Endothelial cell of umbilical vein (primary cell): Measurements from ENCODE around the gene PAK4. TPM values are rescaled to one million over a fixed set of nuclear protein-coding genes. Genes with fewer than 3 reads are reported as not detected.

ENCODE experiments used
- BruUV-seq: library from RNA; stranded (reverse); fragments of 400-500 nt; replicated peaks from 2 replicates; lab custom pipeline; 2021; lab: Mats Ljungman, UMichigan
- CTCF ChIA-PET: fragments of 300-600, 350-600 bp; sonication (Branson Sonifier 250); formaldehyde crosslinking; loops from one replicate; lab custom pipeline; 2021; ENCODE audit warnings: antibody characterized with exemption, inconsistent platforms; lab: Charles Lee
- POLR2A ChIA-PET: fragments of 300-600, 350-600 bp; sonication (Branson Sonifier 250); formaldehyde crosslinking; loops from one replicate; lab custom pipeline; 2021; ENCODE audit warnings: antibody characterized with exemption, inconsistent platforms; lab: Charles Lee
- DNase-seq: peaks from one replicate; pipeline ENCODE4 v3.0.0-alpha.2; 2011; ENCODE audit warnings: low read depth, low spot score
- FAIRE-seq: peaks from 2 replicates; lab custom pipeline; 2011; peaks lifted over from hg19 to GRCh38; lab: Jason Lieb, UNC
- H2AFZ ChIP-seq: 2 replicates; pipeline ENCODE4 v1.6.0; 2012; ENCODE audit warnings: low read depth, low read length, control low read depth, inconsistent platforms
- H3K27ac ChIP-seq: 2 replicates; pipeline ENCODE4 v1.5.1; 2011; ENCODE audit warnings: low read depth, mild to moderate bottlenecking, control low read depth, low read length, moderate library complexity; ENCODE audit not compliant: insufficient read depth
- H3K27me3 ChIP-seq, 2 experiments: 2 replicates each; pipeline versions ENCODE4 v1.6.0 to v1.6.1; 2011; ENCODE audit warnings: low read length in 2 of 2, mixed read lengths in 1 of 2; ENCODE audit not compliant: control insufficient read depth in 2 of 2, insufficient read depth in 2 of 2
- H3K36me3 ChIP-seq, 2 experiments: 2 replicates in 1 of 2; 3 replicates in 1 of 2; pipeline ENCODE4 v1.5.1; 2011; ENCODE audit warnings: low read length in 2 of 2, mild to moderate bottlenecking in 1 of 2, moderate library complexity in 1 of 2; ENCODE audit not compliant: control insufficient read depth in 2 of 2, insufficient read depth in 2 of 2; ENCODE audit errors: extremely low read depth in 1 of 2
- H3K4me1 ChIP-seq: 3 replicates; pipeline ENCODE4 v1.5.1; 2011; ENCODE audit warnings: mild to moderate bottlenecking, low read length; ENCODE audit not compliant: control insufficient read depth, insufficient read depth; ENCODE audit errors: extremely low read depth
- H3K4me2 ChIP-seq: 2 replicates; pipeline ENCODE4 v1.6.1; 2011; ENCODE audit warnings: low read length, control low read depth, mixed read lengths; ENCODE audit not compliant: insufficient read depth
- H3K4me3 ChIP-seq, 3 experiments: fragments of 200-600 bp in 1 of 3; sonication (generic), shearing (Covaris generic) in 1 of 3; replicated peaks in 1 of 3; 2 replicates each; pipeline ENCODE4 v1.5.1; 2011 to 2016; ENCODE audit warnings: control low read depth in 3 of 3, low read length in 3 of 3, mild to moderate bottlenecking in 2 of 3, inconsistent platforms in 1 of 3, low read depth in 1 of 3, moderate library complexity in 1 of 3; ENCODE audit not compliant: insufficient read depth in 1 of 3
- H3K79me2 ChIP-seq: 2 replicates; pipeline ENCODE4 v1.6.0; 2012; ENCODE audit warnings: low read length, inconsistent platforms; ENCODE audit not compliant: control insufficient read depth, insufficient read depth
- H3K9ac ChIP-seq: replicated peaks from 2 replicates; pipeline ENCODE3; 2011; ENCODE audit warnings: low read length, control low read depth; ENCODE audit not compliant: insufficient read depth; ENCODE audit errors: extremely low read depth
- H3K9me1 ChIP-seq: replicated peaks from 3 replicates; pipeline ENCODE4 v1.6.0; 2011; ENCODE audit warnings: mild to moderate bottlenecking, low read length; ENCODE audit not compliant: control insufficient read depth, insufficient read depth; ENCODE audit errors: extremely low read depth
- H3K9me3 ChIP-seq: replicated peaks from 2 replicates; pipeline ENCODE4 v1.5.1; 2012; ENCODE audit warnings: low read length, inconsistent platforms; ENCODE audit not compliant: control insufficient read depth, insufficient read depth
- H4K20me1 ChIP-seq: replicated peaks from 2 replicates; pipeline ENCODE3; 2011; ENCODE audit warnings: mild to moderate bottlenecking, low read length; ENCODE audit not compliant: control insufficient read depth, insufficient read depth; ENCODE audit errors: extremely low read depth
- EZH2 ChIP-seq: IDR thresholded peaks from 2 replicates; pipeline ENCODE4 v1.6.1; 2012; ENCODE audit warnings: borderline replicate concordance, low read depth, mild to moderate bottlenecking, moderate library complexity, low read length, inconsistent platforms; ENCODE audit not compliant: severe bottlenecking
- GATA2 ChIP-seq: IDR thresholded peaks from 2 replicates; pipeline ENCODE4 v1.7.0; 2011; ENCODE audit warnings: low read depth, mild to moderate bottlenecking, moderate library complexity, mixed read lengths, low read length; ENCODE audit not compliant: insufficient read length, insufficient read depth
- MAX ChIP-seq: IDR thresholded peaks from 2 replicates; pipeline ENCODE4 v1.6.1; 2011; ENCODE audit not compliant: insufficient read depth, insufficient read length
- MYC ChIP-seq: IDR thresholded peaks from one replicate; pipeline ENCODE4 v1.6.1; 2011; ENCODE audit warnings: mild to moderate bottlenecking, low read depth, low read length
- dilution Hi-C: fragments of 300-500 bp; cut with MboI; formaldehyde crosslinking; loops from one replicate; pipeline ENCODE4 v1.15.0; 2019; ENCODE audit warnings: low sequenced_read_pairs; ENCODE audit not compliant: extremely low pct_ligation_motif_present
- intact Hi-C: fragments of 100-400 bp; cut with micrococcal nuclease; formaldehyde crosslinking; loops from one replicate; pipeline ENCODE4 v1.10.0; 2022
- polyA plus RNA-seq, 4 experiments: library from polyadenylated mRNA; depleted of rRNA in 3 of 4; stranded (reverse) in 3 of 4; unstranded in 1 of 4; fragments of >200 nt; gene quantifications; 2 replicates each; pipeline versions ENCODE4 v1.2.1 to v1.2.3, GENCODE V29; 2011 to 2012; ENCODE audit warnings: missing spikeins in 1 of 4
- total RNA-seq: library from RNA; stranded (reverse); gene quantifications from 2 replicates; pipeline ENCODE4 v1.2.3, GENCODE V29; 2021
- TF ChIP-seq, protein P1 (sequence below), 2 donors: IDR thresholded peaks; 1 replicate in 1 of 2; 2 replicates in 1 of 2; pipeline ENCODE4 v1.5.1; 2011; ENCODE audit warnings: low read length in 2 of 2, mild to moderate bottlenecking in 2 of 2, moderate library complexity in 2 of 2, control low read depth in 1 of 2, inconsistent platforms in 1 of 2, low read depth in 1 of 2; ENCODE audit not compliant: insufficient read depth in 1 of 2; ENCODE audit errors: extremely low read depth in 1 of 2

PAK4 gene
- total and polyA plus RNA-seq, 2 donors (not counting 3 experiments of a cell fraction or from before 2014, with no cell fraction given) = 39.8 to 55.4 TPM

DNA sequence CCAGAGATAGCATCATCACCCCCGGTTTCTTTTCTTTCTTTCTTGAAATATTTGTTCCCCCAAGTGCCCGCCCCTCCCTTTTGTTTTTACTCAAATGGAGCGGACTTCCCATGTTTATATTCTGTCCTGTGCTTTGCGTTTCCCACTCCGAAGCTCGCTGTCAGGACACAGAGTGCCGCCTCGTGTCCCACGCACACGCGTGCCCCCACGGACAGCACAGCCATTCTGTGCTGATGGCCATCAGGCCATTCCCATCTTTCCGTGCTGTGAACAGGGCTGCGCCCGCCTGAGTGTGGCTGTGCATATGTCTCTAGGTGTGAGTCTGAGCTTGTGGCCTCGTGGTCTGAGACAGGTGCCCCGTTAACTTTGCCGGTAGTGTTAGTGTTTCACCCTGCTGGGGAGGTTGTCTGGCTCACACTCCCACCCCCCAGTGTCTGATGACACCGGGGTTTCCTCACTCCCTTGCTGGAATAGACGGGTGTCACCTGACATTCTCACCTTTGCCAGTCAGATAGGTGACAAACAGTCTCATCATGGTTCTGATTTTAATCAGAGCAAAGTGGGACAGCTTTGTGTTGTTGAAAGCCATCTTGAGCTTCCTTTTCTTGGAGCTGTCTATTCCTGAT is 6.9 kb downstream of the PAK4 start:
- BruUV-seq = no TSS peak
- Histone ChIP-seq H3K36me3 (no peaks in the 10 kb centered on the region), H3K79me2 (peaks cover 90% of the 10 kb centered on the region), H3K9ac (no peak overlapping the region), H3K27me3 (no peaks in the 10 kb centered on the region), H4K20me1 (no peaks in the 10 kb centered on the region), H3K4me3 (no peak overlapping the region), H2AFZ (no peak overlapping the region), H3K9me3 (no peaks in the 10 kb centered on the region), H3K4me1 (peaks cover 30% of the 10 kb centered on the region), H3K9me1 (no peaks in the 10 kb centered on the region), H3K27ac (peak overlapping the region; percentile 83), H3K4me2 (peak overlapping the region; percentile 16)
- intact Hi-C loops (no loop called here), dilution Hi-C loops (no loop called here)
- TF ChIP-seq, protein P1, sequence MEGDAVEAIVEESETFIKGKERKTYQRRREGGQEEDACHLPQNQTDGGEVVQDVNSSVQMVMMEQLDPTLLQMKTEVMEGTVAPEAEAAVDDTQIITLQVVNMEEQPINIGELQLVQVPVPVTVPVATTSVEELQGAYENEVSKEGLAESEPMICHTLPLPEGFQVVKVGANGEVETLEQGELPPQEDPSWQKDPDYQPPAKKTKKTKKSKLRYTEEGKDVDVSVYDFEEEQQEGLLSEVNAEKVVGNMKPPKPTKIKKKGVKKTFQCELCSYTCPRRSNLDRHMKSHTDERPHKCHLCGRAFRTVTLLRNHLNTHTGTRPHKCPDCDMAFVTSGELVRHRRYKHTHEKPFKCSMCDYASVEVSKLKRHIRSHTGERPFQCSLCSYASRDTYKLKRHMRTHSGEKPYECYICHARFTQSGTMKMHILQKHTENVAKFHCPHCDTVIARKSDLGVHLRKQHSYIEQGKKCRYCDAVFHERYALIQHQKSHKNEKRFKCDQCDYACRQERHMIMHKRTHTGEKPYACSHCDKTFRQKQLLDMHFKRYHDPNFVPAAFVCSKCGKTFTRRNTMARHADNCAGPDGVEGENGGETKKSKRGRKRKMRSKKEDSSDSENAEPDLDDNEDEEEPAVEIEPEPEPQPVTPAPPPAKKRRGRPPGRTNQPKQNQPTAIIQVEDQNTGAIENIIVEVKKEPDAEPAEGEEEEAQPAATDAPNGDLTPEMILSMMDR (IDR thresholded peaks at IDR 0.05; ENCODE audit: extremely low read depth in 1 of 2, insufficient read depth in 1 of 2, low read depth in 1 of 2, low read length in 2 of 2) = no peak
- TF ChIP-seq MAX = no peak
- no peak for TF ChIP-seq MYC
- no peak for TF ChIP-seq EZH2
- no peak for TF ChIP-seq GATA2
- peak; percentile 24 for DNase-seq
- ChIA-PET CTCF (interaction anchor here (1.1 to 2.1 kb wide), 2 partner anchors 11 to 12 kb away, joined by 6 to 10 read pairs; no protein-coding TSS in a partner anchor), POLR2A (no interaction called here)
- FAIRE-seq = peak; percentile 66
